GM19438 (cell line): ENCODE data around the gene FTO.

ENCODE experiments used
- ATAC-seq: cut with Tn5 transposase; IDR thresholded peaks from one replicate; pipeline ENCODE4 v1.9.1; 2021; ENCODE audit warnings: low read depth; ENCODE audit not compliant: unreplicated experiment

The FTO gene

DNA sequence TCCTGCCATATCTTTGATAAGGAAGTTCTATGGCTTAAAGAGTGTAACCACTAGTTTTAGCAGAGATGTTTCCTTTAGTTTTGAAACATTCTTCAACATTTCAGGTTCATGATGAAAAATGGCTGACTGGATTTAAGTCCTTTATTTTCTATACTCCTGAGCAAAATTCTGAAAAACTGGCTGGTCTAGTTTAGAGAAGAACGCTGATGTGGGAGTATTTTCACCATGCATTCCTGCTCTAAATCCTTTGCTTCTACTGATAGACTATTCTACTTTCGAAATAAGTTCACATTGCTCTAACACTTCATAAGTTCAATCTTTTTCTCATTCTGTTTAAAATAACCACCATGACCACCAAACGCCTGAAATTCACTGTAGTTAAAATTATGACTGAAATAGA, 281.9 kb downstream of the FTO start:
- ATAC-seq, result no peak

DNA sequence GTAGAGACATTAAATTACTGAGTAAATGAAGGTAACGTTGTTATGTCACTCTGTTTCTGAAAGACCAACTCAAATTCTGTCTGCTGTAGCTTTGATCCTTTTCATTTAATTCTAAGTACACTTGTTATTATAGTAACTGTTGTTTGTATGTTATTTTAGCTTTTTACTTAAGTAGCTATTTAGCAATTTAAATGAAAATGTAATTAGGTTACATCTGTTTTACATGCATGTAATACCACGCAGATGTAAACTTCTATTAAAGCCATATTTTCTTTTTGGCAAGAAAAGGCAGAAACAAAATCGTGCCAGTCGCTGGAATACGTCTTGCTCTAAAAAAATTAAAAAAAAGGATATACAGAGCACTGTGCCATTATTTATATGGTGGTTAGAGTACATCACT, 282.8 kb downstream of the FTO start:
- no peak for ATAC-seq

DNA sequence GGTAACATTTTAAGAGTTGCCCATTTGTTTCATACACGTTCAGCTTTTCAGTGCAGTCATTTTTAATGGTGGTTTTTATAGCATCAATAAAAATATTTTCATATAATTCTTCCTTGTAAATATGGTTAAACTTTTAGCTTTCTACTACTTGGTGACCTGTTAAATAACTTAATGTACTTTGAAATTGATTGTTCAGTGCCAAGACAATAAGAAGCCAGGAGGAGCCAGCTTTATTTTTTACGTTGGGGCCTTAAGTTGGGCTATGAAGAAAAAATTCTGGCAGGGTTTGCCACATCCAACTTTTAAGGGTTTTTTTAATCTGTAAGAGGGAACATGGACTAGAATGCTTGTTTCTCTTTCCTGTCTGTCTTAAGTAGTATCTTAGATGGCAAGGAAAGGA, 284.2 kb downstream of the FTO start:
- no peak for ATAC-seq

DNA sequence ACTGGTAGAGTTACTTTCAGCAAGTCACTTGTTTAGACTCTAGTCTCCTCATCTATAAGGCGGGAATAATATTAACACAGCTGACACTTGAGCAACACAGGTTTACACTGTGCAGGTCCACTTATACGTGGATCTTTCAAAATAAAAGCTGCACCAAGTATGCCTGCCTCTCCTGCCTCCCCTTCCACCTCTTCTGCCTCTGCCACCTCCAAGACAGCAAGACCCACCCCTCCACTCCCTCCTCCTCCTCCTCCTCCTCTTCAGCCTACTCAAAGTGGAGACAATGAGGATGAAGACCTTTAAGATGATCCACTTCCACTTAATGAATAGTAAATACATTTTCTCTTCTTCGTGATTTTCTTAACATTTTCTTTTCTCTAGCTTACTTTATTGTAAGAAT, 285.6 kb downstream of the FTO start:
- no peak for ATAC-seq

- no peak for ATAC-seq
Measured at GRCh38 chr16:53991754-53992378, 287.9 kb downstream of the FTO start.

- ATAC-seq, result no peak
Measured at GRCh38 chr16:53995378-53995777, 291.4 kb downstream of the FTO start.

GRCh38 chr16:53996961-53997360, 293.0 kb downstream of the FTO start:
- no peak for ATAC-seq

DNA sequence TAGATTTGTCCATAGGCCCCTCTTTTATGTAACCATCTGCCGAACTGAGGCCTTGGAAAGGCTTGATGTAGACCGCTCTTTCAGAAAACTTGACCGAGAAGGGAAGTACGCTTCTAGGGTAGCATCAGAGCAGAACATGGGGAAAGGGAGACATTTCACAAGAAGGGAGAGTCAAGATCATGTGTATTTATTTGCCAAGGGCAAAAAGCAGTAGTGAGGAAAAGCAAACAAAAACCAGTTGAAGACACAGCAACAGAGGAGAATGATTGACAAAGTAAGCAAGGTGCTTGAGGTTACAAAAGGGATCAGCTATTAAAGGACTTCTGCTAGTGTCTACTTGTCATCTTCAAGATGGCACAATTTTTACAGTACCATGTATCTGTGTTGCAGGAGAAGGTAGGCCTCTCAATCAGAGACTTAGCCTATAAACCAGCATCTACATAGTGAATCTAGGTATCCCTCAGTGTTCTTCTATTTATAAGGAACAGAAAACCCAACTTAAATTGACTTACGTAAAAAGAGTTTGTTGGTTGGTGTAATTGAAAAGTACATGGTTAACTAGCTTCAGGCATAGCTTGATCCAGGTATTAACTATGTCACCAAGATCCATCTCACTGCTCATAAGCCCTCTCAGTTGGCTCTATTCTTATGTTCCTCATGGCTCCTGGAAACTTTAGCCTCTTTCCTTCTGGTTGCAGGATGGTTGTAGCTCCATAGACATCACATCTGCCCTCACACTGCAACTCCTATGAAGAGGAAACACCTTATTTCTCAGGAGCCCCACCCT, 294.3 kb downstream of the FTO start:
- no peak for ATAC-seq

- ATAC-seq, result no peak
Measured at GRCh38 chr16:53998966-53999522, 295.1 kb downstream of the FTO start.

DNA sequence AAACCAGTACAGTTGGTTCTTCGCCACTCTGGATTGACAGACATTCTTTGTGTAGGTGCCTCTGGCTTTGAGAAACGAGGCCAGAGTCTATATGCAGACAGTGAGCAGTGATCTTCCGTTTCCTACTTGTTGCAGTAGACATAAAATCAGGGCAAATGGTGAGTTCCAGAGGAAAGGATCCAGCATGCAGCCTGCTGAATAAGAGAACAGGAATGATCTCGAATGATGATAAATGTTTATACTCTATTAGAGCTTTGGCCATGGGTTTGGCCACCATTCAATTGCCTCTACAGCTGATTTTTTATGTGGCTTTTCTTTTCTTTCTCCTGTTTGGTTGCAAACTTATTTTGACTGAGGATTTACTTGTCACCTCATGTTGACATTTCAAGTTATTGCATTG, 295.9 kb downstream of the FTO start:
- ATAC-seq, result no peak

DNA sequence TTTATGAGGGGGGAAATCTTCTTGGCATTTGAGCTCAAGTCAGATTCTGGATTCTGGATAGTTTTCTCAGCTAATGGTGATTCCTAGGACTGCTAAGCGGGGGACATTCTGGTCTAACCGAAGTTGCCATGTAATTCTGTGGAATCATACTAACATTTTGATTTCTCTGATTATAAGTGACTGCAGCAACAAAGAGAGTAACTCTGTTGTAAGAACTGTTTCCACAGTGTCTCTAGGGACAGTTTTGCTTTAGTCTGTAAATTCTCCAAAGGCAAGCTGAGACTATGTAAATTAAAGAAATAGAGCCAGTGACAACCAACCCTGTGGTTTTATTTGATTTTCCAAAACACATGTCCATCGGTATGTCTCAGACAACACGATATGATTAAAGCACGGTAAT, 296.4 kb downstream of the FTO start:
- no peak for ATAC-seq

GRCh38 chr16:54006693-54007092, 302.7 kb downstream of the FTO start:
- ATAC-seq, result no peak

- no peak for ATAC-seq
Measured at GRCh38 chr16:54007504-54007903, 303.5 kb downstream of the FTO start.

DNA sequence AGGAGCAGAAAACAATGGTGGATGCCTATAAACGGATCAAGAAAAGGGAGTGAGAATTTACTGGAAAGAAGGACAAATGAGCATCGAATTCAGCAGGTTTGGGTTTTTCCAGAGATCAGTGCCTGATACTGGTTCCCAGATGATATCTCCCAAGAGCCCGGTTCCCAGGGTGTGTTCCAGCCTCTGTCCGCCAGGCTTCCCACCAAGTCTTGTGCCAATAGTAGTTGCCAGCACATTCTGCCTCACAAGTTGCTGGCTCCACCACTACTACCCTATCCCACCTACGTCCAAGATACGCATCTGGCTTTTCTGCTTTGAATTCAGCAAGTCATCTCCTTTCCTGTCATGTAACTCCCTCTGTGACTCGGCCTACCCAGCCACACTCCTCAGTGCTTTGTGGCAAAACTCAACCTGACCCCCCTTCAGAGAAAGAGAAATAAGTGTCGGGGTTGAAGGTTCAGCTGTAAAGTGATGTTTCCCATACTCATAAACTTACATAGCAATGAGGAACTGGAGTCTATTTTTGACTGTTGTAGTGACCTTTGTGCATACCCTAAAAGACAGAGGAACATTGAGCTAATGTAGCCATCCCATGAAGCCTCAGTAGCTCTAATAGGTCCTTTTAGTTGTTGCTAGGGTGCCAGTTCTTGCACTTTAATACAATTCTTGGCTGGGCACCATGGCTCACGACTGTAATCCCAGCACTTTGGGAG, 305.7 kb downstream of the FTO start:
- ATAC-seq, result no peak

DNA sequence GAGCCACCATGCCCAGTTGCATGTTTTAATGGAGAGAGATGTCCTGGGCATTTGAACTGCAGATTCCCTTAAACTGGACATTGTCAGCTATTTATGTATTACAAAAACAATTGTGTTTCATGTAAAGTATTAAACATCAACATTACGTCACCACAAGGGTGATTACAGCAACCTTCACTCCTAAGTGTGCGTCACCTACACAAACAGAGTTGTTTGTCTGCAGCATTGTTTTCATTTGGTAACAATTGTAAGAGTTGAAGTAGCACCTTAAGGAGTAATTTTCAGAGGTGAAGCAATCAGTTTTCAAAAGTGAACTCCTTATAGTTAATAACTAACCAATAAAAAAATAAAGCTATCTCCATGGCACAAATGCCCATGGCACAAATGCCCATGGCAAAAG, 311.2 kb downstream of the FTO start:
- no peak for ATAC-seq

DNA sequence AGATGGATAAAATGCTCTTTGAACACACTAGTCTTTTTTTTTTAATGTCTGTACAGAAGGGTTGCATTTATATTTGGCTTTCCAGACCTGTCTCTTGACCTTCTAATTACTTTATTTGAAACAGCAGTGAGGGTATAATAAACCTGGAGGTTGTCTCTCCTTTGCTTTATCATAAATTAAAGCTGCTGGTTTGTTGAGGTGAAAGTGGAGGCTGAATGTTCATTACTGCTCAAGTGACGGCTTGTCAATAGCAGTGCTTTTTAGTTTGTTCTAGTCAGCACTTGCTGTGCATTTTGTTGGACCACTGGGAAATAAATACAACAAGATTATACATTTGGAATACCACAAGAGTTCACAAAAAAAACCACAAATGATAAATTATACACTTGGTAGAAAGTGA, 318.4 kb downstream of the FTO start:
- ATAC-seq, result no peak

- no peak for ATAC-seq
Measured at GRCh38 chr16:54026456-54026855, 322.5 kb downstream of the FTO start.

DNA sequence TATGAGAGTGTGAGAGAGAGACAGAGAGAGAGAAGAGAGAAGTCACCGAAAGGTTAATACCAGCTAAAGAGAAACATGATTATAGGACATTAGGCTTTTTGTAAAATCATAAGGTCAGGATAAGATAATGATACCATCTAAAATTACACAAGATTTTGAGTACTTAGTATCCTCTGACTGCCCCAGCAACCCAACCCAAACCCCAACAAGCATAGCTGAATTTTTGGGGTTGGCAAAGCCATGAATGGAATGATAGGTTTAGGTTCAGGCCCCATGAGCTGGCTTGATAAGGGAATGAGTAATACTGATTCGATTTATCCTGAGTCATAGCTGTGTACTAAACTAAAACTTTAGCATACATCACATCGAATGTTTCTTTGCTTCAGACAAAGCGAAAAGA, 323.1 kb downstream of the FTO start:
- no peak for ATAC-seq

GRCh38 chr16:54027558-54027957, 323.6 kb downstream of the FTO start:
- no peak for ATAC-seq

DNA sequence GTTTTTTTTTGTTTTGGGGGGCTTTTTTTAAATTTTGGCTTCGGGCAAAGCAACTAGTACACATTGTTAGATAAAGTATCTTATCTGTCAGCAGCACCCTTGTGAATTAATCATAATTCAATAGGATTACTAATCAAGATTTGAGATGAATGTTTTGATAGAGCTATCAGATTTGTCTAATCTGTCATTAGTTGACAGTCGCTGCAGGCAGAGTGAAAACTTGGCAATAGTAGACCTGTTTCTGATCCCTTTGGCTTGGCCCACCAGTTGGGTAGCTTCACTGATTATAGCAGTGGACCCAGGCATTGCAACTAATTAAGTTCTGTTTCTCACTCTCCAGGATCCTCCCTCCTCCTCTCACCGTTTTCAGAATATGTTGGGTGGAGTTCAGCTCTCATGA, 324.0 kb downstream of the FTO start:
- no peak for ATAC-seq

- ATAC-seq, result no peak
Measured at GRCh38 chr16:54030451-54030850, 326.5 kb downstream of the FTO start.
